MM.1S (cell line): ENCODE data around the gene YAE1.

Experiments used
- EZH2phosphoT487 ChIP-seq: fragments of 300-600 bp; sonication (generic); IDR thresholded peaks from 2 replicates; pipeline ENCODE4 v1.6.1; 2018; ENCODE audit warnings: antibody characterized with exemption, low read length
- TF ChIP-seq, protein P1 (sequence below): fragments of 300-600 bp; sonication (generic); IDR thresholded peaks from 2 replicates; pipeline ENCODE4 v1.5.1; 2016; ENCODE audit warnings: antibody characterized with exemption, low read length, mixed read lengths

DNA sequence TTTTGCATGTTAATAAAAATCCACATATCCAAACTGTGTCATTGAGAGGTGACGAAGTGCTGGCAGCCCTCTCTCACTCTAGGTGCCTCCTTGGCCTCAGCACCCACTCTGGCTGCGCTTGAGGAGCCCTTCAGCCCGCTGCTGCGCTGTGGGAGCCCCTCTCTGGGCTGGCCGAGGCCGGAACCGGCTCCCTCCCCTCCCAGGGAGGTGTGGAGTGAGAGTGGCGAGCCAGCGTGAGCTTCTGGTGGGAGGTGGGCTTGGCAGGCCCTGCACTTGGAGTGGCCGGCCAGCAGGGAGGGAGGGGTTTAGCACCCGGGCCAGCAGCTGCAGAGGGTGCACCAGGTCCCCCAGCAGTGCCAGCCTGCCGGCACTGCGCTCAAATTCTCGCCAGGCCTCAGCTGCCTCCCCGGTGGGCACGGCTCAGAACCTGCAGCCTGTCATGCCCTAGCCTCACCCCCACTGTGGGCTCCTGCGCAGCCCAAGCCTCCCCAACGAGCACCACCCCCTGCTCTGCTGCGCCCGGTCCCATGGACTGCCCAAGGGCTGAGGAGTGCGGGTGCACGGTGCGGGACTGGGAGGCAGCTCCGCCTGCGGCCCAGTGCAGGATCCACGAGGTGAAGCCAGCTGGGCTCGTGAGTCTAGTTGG lies 11.1 kb downstream of the YAE1 start:
- TF ChIP-seq, protein P1, sequence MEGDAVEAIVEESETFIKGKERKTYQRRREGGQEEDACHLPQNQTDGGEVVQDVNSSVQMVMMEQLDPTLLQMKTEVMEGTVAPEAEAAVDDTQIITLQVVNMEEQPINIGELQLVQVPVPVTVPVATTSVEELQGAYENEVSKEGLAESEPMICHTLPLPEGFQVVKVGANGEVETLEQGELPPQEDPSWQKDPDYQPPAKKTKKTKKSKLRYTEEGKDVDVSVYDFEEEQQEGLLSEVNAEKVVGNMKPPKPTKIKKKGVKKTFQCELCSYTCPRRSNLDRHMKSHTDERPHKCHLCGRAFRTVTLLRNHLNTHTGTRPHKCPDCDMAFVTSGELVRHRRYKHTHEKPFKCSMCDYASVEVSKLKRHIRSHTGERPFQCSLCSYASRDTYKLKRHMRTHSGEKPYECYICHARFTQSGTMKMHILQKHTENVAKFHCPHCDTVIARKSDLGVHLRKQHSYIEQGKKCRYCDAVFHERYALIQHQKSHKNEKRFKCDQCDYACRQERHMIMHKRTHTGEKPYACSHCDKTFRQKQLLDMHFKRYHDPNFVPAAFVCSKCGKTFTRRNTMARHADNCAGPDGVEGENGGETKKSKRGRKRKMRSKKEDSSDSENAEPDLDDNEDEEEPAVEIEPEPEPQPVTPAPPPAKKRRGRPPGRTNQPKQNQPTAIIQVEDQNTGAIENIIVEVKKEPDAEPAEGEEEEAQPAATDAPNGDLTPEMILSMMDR, result no peak
- TF ChIP-seq EZH2phosphoT487, result no peak
